GM21360 (cell line): ENCODE measurements around the gene ACY1.

Experiments
- ATAC-seq: cut with Tn5 transposase; IDR thresholded peaks from one replicate; pipeline ENCODE4 v1.9.1; 2021; ENCODE audit warnings: mild to moderate bottlenecking, moderate library complexity; ENCODE audit not compliant: unreplicated experiment

The ACY1 gene

GRCh38 chr3:51945926-51946705 is 37.2 kb upstream of the ACY1 start:
- no peak for ATAC-seq

DNA sequence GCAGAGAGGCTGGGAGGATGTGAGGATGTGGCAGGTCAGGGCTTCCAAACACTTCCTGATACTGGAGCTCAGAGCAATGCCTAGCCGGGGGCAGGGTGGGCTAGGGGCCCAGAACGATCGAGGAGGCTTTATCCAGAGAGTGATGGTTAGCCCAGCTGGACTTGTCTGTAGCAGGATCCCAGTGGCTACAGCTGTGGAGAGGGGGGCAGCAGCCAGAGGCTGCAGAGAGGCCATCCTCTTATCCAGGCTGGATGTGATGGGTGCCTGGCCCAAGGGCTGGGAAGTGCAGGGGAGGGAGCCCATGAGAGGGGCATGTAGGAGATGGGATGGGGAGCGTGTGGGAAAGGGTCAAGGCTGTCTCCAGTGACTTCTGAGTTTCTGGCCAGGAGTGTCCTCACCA is 36.5 kb upstream of the ACY1 start:
- no peak for ATAC-seq

DNA sequence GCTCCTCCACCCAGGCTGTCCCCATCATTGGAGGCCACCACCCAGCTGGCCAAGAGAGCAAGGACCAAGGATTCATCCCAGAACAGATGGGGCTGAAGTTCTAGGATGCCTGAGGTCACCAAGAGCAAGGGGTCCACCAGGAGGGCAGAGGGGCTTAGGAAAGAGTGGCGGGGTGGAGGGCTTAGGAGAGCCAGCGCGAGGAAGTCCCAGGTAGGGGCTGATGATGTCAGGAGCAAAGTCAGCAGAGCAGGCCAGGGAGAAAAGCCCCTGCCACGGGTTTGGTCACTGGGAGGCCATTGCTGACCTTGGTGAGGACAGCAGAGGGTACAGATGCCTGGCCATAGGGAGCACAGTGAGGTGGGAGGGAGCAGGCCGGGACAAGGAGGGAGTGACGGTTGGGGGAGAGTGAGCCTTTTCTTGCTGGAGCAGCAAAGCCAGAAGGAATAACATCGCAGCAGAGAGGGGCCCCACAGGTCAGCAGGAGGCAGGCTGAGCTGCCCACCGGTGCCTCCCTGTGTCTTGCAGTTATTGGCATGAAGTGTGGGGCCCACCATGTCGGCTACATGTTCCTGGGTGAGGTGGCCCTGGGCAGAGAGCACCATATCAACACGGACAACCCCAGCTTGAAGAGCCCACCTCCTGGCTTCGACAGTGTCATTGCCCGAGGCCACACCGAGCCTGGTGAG is 36.0 kb upstream of the ACY1 start:
- ATAC-seq, result no peak

DNA sequence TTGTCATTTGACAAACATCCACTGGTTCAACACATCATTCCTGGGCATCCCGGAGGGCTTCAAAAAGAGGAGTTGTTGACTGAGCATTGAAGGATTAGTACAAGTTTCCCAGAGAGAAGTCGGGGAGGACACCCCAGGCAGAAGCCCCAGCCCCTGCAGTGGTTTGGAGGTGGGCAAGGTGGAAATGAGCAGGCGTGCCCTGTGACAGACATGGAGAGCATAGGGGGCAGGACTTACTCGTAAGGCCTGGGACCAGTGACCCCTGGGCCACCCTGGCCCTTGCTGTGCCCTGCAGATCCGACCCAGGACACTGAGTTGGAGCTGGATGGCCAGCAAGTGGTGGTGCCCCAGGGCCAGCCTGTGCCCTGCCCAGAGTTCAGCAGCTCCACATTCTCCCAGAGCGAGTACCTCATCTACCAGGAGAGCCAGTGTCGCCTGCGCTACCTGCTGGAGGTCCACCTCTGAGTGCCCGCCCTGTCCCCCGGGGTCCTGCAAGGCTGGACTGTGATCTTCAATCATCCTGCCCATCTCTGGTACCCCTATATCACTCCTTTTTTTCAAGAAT is 35.2 kb upstream of the ACY1 start:
- no peak for ATAC-seq

DNA sequence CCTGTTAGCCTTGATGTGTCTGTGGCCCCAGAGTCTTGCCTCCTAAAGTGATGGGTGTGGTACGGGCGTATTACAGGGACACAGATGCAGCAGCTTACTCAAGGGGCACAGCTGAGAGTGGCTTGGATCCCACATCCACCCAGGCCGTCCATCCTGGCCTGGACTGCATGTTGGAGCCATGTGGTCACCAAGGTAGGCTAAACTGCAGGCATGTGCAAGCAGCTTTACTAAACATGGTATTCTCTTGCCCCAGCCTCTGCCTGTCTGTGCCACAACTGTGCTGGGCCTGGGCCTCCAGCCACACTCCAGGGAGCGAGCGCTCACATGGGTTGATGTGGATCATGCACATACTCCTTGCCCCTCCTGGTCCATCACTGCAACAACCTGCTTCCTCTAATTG is 34.2 kb upstream of the ACY1 start:
- ATAC-seq, result no peak

DNA sequence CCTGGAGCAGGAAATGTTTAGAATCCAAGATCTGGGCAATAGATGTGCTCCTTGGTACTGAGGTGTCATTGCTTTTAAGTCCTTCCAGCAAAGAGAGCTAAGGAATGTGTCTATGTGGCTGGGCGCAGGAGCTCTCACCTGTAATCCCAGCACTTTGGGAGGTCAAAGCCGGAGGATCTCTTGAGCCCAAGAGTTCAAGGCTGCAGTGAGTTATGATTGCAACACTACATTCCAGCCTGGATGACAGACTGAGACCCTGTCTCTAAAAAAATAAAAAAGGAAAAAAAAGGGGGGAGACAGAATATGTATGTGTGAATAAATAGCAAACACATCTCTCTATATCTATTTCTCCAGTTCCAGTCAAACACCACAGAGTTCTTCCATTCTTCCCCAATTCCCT is 32.4 kb upstream of the ACY1 start:
- ATAC-seq, result no peak

- no peak for ATAC-seq
Observed at GRCh38 chr3:51953445-51953844, 29.9 kb upstream of the ACY1 start.

DNA sequence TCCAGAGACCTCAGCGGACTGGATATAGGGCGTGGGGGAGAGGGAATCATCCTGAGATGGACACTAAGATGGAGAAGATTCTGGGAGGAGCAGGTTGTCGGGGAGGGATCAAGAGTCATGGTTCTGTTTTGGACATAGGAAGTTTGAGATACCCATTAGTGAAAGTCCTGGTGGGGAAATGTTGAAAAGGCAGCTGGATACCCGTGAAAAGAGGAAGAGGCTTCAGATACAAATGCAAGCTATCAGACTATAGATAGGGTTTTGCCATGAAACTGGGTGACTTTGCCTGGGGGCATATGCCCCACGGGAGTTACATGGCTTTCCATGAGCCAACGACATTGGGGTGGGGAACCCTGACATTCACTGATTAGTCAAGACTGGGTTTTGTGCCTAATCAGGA is 29.2 kb upstream of the ACY1 start:
- no peak for ATAC-seq

DNA sequence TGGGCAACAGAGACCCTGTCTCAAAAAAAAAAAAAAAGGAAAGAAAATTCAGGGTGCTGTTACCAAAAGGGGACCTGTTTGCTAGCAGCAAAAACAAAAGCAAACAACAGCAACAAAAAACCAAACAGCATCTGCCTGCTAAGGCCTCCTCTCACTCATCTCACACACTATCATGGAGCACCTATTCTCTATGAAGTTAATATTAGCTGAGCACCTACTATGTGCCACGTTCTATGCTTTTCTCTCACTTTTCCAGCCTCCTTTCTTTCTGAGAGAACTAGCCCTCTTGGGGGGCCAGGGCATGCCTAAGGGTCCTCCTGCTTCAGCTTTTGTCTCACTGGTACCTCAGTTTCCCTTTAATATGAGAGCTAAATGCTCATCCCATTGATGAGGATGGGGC is 28.6 kb upstream of the ACY1 start:
- ATAC-seq, result no peak

GRCh38 chr3:51955175-51955892 is 28.0 kb upstream of the ACY1 start, which contains the start of gene GPR62:
Gene GPR62 (plus strand): TSS chr3:51955381. CDS start chr3:51955653, 272 bp downstream.
- no peak for ATAC-seq

GRCh38 chr3:51955893-51956770 is 27.2 kb upstream of the ACY1 start:
- no peak for ATAC-seq

- no peak for ATAC-seq
Observed at GRCh38 chr3:51957520-51958205, 25.7 kb upstream of the ACY1 start.

DNA sequence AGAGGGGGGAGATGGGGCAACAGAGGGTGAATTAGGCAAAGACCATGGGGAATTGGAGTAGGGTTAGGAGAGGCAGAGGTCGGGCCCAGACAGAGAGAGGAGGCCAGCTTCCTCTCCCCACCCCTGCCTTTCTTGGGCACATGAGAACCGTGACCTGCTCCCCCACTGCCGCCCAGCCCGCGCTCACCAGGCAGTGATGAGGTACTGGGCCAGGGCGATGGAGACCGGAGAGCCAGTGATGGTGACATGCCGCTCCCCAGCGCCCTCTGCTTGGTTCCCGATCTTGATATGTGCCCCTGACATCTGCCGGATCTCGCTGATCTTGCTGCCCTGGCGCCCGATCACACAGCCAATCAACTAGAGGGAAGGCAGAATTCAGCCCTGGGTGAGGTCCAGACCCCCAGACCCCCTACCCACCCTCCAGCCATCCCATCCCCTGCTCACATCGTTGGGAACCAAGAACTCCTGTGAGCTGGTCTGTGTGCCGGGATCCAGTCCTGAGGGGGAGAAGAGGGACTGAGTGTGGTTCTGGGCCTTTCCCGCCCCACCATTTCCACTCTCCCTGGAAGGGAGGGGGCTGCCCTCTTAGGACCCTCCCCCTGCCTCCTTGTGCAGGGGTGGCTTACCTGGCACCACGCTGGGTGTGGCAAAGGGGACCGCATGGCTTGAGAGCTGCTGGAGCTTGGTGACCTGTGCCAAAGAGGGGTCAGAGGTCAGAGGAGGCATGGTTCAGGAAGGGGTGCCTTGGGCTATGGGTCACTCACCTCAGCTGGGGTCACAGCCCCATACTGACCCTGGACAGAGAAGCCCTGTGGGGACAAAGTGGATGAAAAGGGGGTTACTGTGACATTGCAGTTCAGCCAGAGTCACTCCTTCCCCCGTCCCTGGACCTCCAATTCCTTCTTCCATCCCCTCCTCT is 24.5 kb upstream of the ACY1 start:
- ATAC-seq, result no peak

DNA sequence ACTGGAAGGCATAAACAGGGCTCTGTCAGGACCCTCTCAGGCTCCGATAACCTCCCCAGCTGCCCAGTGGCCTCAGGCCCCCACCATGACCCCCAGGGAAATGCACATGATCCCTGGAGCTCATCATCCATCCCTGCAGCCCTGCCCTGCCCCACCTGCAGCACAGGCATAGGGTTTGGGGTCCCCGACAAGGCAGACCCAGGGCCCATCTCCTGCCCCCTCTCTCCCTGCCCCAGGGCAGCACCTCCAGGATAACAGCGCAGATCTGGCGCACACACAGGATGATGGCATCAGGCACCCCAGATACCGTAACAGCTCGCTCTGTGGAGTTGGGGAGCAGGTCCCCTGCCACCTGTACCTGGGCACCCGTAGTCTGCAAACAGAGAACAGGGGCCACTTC is 23.7 kb upstream of the ACY1 start:
- ATAC-seq, result no peak

DNA sequence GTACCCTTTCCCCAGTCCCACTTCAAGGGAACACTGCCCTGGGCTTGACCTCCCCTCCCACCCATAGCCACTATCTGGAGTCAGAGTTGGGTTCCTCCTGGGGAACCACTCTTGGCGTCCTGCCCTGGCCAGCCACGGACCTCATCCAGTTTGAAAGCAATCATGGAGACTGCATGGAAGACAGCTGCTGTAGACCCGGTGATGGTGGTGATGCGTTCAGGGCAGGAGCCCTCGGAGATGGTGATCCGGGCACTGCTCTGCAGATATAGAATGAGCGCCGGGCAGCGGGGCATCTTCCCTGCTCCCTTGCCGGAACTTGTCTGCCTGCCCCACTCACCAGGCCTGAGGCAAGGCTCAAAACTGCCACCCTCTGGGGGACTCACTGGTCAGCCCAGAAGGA is 22.9 kb upstream of the ACY1 start:
- no peak for ATAC-seq

- ATAC-seq, result no peak
Observed at GRCh38 chr3:51961011-51961410, 22.3 kb upstream of the ACY1 start.

DNA sequence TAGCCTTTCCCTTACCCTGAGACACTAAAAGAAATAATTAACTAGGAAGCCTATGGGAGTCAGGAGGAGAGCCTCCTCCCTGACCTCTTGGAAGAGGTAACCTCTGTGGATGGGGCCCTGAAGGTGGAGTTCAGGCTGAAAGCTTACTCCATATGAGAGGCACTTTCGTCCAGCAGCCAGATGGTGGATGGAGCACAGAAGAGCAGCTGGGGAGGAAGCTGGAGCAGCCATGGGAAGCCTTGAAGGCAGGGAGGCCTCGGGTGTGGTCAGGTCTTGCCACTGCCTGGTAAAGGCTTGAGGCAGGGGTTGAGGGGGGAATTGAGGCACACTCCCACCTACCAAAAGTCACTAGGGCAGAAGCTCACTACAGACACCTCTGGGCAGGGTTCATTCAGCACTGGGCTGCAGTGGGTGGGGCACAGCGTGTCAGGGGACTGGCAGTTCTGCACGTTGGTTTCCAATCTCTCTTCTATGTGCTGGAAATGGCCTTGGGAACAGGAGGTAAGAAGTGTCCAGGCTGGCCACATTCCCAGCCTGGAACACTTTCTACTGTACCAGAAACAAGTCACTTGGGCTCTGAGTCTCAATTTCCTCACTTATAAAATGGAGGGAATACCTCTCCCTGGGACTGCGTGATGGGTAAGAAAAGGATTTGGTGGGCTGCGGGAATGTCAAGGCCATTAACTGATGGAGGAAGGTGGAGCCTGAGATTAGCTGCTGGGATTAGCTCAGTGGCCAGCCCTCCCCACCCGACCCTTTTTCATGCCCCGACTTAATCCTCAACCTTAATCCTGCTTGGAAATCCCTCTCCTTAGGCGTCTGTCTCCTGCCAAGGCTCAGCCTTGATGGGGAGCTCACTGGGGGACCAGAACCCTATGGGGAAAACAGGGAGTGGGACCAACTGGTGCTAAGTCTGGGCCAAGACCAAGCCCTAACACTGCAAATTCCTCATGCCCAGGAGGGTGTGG is 21.4 kb upstream of the ACY1 start:
- no peak for ATAC-seq
